HL-60/S4 (cell line): ENCODE measurements around the gene PRLHR.

ENCODE experiments used
- in situ Hi-C: fragments of 300-500 bp; cut with MboI; formaldehyde crosslinking; loops from 2 replicates; pipeline ENCODE4 v1.14.3; 2022; ENCODE audit warnings: low sequenced_read_pairs

The PRLHR gene

DNA sequence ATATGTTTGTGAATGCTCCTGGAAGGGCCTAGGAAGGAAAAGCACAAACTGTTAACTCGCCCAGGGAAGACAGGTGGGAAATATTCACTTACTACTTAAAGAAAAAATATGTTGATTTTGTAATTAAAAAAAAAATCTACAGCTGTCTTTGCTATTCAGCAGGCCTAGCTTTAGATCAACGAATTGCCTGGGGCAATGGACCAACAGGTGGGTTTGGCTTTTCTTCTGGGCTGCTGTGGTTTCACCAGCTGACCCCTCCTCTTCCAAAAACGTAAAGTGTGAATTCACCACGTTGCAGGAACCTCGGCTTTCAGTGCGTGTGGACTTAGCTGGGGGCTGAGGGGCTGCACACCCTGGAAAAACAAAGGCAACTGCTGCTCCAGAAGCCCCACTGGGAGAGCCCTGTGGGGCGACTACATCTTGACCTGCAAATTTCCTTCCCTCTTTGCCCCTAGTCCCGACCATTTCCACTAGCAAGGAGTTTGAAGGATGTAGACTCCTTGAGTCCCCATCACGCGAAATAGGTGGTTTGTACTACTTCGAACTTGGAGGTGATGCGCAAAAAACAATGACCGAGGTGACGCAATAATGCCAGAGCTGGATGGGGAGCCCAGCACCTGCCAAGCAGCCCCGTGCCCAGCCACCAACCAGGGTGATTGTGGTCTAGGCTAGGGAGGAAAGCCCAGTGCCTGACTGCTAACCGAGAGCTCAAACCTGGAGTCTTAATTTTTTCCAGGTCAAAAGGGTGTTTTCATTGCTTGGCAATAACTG lies 7.4 kb downstream of the PRLHR start:
- in situ Hi-C loops: no loop called here

DNA sequence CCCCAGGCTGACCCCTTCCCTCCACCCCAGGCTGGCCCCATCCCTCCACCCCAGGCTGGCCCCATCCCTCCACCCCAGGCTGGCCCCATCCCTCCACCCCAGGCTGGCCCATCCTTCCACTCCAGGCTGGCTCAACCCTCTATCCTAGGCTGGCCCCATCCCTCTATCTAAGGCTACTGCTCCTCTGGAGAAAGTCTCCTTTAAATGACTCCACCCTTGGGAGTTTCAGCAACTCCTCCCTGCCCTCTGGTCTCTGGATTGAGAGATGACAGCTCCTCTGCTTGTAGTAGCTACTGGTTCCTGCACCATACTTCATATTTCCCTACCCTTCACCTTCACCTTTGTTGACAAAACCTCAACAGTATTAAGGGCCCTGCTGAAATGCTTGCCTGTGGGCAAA lies 8.5 kb downstream of the PRLHR start:
- in situ Hi-C loops: no loop called here

DNA sequence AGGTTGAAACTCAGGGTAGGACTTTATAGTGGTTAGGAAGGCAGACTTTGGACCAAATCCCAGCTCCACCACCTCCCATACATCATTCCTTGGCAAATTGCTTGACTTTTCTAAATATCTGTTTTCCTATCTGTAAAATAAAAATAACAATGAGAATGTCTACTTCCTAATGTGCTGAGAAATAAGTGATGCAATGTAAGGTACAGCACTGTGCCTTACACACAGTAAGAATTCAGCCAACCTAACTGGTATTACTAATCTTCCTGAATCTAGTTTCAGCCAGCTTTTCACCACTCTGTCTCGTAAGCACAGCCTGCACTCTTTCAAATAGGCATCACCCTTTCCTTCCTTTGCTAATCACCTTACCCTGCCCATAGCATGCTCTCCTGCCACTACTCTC lies 9.7 kb downstream of the PRLHR start:
- in situ Hi-C loops: no loop called here

DNA sequence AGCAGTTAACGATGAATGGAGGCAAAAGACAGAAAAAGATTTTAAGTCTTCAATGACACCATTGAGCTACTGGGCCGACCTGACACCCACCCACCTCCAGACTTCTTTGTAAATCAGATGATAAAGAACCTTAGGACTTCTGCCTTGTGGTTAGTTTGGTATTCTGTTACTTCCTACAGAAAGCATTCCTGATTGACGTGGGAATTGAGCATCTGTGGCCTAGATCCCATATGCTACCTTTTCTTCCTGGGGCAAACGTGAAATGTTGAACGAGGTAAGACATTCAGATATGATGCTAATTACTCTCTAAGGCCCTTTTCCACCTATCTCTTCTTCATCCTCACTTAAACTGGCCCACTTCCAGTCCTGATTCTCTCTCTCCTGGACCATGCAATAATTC lies 10.2 kb downstream of the PRLHR start:
- in situ Hi-C loops: no loop called here

DNA sequence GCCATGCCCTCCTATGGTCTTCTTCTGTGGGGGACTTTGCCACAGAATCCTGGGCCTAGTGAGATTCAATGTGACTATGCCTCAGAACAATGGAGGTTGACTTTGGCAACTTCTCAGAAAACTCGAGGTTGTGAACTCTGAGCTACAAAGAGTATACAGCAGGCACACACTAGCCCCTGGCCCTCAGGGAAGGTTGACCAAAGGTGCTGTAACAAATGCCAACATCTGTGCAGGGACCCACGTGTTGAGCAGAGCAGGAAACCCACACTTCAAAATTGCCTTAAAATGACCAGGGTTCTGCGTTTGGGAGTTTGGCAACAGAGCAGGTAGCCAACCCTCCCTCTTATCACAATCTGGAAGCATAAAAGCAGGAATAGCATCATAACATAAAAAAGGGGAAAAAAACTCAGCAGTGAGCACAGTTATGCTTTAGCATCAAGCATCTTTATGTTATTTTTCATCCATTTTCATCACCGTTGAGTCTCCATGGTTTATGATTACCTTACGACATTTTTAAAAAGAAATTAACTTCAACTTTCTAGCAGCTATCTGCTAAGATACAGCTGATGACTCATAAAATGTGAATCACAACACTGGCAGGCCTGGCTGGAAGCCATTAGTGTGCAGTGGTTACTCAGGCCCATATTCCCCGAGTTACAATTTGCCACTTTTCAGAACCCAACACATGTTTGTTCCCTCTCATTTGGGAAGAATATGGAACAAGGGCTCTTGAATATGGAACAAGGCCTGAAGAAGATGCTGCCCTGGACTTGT lies 11.1 kb downstream of the PRLHR start:
- in situ Hi-C loops: no loop called here

DNA sequence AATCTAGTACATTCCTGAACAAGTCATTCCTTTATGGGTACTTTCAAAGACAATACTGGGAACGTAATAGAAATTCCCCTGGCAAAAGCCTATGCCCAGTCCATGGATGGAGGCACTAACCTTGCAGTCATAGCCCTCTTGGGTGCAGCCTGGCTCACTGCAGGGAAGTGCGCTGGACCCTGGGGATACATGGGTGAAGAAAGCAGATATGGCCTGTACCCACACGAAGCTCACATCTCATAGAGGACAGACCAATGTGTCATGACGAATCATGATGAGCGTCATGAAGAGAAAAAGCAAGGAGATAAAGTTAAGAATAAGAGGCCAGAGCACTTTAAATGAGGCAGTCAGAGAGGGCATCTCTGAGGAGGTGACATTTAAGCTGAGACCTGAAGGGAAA lies 11.8 kb downstream of the PRLHR start:
- in situ Hi-C loops: no loop called here

DNA sequence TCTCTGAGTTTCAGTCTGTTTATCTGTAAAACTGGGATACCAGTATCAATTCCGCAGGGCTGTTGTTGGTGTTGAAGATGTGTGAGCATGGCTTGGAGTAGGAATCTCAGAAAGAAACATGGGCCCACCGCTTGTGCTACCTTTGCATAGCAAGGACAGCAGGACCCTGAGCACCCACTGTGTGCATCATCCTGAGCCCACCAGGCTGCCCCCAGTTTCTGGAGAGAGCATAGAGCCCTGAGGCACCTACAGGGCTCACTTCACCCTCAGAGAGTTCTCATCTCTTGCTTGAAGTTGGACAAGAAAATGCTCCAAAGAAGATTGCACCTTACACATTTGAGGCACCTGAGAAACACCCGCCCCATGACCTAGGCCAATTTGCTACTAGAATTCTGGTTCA lies 12.9 kb downstream of the PRLHR start:
- in situ Hi-C loops: no loop called here

DNA sequence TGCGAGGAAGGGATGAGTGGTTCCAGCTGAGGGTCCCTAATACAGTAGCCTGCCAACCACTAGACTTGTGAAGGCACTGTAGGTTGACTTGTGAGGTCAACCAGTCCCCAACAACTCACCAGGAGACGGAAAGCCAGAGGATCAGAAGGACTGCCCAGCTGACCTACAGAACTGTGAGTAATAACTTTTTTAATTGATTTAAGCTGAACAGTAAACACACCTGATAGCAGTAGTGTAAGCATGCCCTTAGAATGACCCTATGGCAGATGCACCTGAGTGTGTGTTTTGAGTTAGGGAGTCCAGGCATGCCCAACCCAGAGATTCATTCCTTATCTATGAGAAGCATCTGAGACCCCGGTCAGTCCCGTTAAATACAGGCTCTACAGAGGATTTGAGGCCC lies 14.1 kb downstream of the PRLHR start:
- in situ Hi-C loops: no loop called here

DNA sequence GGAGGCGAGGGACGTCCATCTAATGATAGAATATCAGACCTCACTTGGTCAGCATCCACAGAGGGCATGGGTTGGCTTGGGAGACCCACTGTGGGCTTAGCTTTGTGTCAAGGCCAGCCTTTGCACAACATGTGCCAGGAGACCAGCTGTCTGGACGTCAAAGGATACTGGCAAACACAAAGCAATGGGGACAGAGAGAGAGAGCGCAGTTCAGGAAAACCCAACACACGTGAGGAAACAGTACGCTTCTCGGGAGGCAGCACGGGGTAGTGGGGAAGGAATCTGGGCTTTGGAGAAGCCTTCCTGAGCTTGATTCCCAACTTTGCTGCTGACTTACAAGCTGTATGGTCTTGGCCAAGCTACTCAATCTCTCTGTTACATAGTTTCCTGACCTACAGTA lies 14.7 kb downstream of the PRLHR start:
- in situ Hi-C loops: no loop called here

DNA sequence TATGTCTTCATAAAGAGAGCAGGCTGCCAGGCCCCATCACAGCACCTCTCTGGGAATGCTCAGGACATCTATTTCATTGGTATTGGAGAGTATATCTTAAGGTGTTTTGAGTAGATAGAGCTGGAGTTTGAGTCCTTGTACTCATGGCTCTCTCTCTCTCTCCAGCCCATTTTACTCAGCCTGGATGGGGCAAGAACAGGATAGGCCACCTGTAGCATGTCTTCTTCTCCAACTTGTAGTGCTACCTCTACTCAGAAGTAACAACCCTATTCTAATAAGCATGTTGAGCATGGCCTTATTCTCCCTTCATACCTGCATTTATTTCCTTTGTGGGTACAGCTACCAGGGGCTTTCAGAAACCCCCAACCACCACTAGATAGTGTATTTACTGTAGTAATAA lies 21.9 kb downstream of the PRLHR start:
- in situ Hi-C loops: no loop called here

DNA sequence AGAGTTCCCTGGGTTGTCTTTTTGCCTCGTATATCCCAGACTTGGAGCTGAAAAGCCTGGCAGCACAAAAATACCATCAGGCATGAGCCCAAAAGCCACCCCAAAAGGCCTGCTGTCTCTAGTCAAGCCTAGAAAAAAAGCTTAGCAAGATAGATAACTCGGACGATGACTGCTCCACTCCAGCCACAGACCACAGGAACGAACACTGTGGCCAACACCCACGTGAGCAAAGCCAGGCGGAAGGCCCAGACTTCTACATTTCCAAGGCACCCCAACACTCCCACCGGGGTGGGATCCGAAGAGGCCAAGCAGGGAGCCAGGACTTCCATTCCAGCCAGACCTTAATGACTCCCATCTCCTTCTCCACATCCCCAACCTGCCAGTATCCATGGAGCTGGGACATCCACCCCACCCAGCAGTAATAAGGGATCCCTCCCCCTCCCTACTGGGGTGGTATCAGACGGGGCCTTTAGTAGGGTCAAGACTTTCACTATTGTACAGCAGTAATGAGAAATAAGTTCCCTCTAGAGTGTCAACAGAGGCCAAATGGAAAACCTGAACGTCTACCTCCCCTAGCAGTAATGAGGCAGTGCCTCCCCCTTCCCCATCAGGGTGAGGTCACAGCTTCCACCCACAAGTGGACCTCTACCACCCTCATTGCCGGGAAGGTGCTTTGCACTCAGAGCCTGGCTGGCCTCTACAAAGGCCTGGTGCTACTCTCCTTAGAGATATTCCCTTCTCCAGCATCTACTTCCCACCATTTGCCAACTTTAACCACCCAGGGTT lies 23.0 kb downstream of the PRLHR start:
- in situ Hi-C loops: no loop called here

DNA sequence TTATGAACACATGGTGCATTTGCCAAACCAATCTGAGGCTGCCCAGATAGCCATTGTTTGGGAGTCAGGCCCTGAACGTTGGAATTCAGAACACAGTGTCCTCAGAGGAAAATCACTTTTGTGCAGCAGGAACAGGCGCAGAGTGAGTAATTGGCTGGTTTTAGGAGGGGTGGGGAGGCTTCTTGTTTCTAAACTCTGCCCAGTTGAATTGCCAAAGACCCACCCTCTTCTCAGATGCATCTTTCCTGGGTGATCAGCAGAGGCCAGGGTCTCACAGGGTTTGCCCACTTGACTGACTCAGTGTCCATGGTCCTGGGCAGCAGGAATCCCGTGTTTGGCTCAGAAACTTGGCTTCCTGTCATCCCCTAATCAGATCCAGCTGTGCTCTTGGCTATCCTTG lies 24.3 kb downstream of the PRLHR start:
- in situ Hi-C loops: no loop called here

DNA sequence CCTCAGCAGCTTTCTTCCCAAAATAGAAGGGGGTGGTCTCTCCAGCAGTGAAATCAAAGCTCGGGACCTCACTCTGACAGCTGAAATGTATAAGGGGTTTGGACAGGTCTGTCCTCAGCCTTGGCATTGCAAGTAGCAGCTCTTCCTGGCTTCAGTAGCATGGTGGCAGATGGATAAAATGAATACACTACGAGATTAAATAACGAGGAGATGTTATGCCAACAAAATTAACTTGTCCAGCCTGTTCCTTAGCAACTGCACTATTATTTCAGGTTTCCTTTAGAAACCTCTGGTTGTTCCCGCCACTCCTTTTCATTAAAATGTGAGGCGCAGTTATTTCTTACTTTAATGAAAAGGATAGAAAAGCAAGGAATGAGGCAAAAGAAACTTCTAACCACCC lies 24.9 kb downstream of the PRLHR start:
- in situ Hi-C loops: no loop called here

DNA sequence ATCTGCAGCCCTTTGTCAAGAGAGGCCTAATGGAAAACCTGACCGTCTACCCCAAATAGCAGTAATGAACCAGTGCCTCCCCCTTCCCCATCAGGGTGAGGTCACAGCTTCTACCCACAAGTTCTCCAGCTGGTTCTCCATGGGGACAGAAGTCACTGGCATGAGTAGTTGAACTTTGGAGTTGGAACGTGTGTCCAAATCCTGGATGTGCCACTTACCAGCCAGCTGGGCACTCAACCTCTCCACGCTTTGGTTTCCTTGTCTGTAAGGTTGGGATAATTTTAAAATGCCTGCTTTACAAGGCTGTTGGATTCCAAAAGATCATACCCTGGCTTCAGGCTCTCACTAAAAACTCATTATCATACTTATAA lies 25.6 kb downstream of the PRLHR start:
- in situ Hi-C loops: loop anchor here (10.0 kb wide), 2 partner anchors 155 to 285 kb away; no protein-coding TSS in a partner anchor

DNA sequence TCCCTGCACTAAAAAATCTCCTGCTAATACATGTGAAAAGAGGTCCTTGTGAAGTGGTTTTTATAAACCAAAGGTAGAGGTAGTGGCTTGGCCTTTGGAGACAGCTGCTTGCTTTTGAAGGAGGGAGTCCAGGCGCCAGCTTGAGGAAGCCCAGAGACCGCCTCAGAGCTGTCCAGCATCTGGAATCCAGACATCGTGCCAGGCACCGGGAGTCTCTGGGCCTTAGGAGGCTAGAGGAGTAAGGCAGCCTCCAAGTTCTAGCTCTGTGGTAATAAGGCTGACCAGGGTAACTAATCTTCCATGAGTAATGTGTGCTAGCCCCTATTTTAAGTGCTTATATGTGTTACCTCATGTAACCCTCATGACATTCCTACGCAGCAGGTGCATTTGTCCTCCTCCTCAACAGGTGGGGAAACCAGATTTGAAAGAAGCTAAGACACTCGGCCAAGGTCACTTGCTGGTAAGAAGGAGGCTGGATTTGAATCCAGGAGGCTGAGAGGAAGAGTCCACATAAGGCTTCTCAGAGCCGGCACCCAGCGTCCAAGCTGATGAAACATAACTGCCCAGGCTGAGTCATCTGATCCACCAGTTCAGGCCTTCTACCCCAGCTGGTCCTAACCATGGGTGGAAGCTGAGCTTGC lies 26.1 kb downstream of the PRLHR start:
- in situ Hi-C loops: loop anchor here (10.0 kb wide), 2 partner anchors 155 to 285 kb away; no protein-coding TSS in a partner anchor

DNA sequence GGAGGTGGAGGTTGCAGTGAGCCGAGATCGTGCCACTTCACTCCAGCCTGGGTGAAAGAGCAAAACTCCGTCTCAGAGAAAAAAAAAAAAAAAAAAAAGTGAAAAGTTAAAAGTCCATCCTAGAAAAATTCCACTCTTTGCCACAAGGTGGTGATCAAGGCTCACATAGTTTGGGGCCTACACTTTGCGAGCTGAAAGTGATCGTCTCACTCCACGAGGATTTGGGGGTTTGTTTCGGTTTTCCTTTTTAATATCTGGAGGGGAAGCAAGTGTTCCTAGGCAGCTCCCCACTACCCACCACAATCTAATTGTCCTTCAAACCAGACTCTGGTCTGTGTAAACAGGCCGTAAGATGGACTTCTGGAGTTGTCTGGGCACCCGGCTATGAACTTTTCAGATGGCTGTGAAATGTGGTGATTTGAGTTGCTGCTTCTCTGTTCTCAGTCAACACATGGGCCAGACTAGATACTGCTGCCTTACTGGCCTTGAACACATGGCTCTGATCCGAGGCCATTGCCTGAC lies 27.1 kb downstream of the PRLHR start:
- in situ Hi-C loops: loop anchor here (10.0 kb wide), 2 partner anchors 156 to 286 kb away; no protein-coding TSS in a partner anchor

DNA sequence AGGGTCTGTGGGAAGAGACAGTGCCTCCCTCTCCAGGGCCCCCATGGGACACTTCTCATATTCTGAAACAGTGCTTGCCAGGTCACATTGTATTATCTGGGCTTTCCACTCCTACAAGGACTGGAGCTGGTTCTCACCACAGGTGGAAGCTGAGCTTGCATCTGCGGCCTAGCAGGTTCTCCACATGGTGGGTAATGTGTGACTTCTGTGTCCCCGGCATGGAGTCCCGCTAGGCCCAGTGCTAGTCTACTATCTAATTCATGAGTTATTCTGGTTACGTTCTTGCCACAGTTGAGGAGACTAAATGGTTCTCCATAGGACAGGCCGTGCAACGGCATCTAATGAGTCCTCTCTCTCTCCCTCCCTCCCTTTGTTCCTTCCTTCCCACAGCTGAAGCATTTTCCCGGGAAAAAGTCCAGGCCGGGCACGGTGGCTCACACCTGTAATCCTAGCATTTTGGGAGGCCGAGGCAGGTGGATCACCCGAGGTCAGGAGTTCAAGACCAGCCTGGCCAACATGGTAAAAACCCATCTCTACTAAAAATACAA lies 27.7 kb downstream of the PRLHR start:
- in situ Hi-C loops: loop anchor here (10.0 kb wide), 2 partner anchors 157 to 287 kb away; no protein-coding TSS in a partner anchor

DNA sequence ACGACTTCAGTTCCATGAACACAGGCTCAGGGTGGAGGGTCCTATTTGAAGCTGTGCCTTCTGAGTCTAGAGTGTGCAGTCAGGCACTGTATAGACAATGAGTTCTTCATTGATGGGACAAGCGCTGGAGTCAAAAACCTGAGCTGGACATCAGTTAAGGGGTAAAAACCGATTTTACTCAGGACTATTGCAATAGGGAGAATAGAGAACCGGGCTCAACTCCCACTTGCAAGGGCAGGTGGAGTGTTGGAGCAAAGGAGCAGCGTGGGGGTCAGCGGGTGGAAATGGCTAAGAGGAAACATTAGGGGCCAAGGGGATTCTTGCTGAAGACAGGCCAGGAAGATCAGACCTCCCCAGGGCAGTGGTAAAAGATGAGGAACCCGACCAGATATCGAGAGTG lies 28.5 kb downstream of the PRLHR start:
- in situ Hi-C loops: loop anchor here (10.0 kb wide), 2 partner anchors 158 to 288 kb away; no protein-coding TSS in a partner anchor

DNA sequence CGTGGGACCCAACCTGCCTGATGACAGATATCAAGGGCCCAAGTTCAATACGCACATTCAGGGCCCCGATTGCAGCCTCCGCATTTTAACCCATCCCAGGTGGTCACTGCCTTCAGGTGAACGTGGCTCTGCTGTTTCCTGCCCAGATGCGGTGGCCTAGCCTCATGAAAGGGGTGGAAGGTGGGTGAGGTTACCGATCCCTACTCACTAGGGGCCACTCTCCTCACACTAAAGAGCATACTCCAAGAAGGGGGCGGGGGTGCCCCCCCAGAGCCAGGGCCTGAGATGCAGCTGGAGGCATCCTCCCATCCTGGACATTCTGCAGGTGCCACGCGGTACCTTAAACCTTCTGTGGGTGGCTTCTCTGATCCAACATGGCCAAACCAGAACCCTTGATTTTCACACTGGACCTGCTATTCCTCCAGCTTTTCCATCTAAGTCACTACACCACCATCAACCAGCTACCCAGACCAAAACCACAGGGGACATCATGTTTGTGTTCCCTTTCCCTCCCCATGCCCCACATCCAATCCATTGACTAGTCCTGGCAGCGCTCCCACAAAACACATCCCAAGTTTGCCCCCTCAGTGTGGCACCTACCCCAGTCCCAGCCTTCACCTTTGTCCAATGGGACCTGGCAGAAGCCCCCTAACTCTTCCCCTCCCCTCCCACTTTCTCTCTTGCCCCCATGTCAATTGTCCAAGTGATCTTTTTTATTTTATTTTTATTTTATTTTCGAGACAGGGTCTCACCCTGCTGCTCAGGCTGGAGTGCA lies 30.0 kb downstream of the PRLHR start:
- in situ Hi-C loops: loop anchor here (10.0 kb wide), 2 partner anchors 159 to 289 kb away; no protein-coding TSS in a partner anchor
